Upper lobe of right lung (tissue), 1 donor: Measurements from ENCODE around the gene FGF16. TPM values are rescaled to one million over a fixed set of nuclear protein-coding genes. Genes with fewer than 3 reads are reported as not detected.

Experiments used
- ATAC-seq: fragments of 200-7000 bp; cut with Tn5 transposase; one replicate; pipeline ENCODE4 v1.9.1; 2020; ENCODE audit warnings: mild to moderate bottlenecking, moderate library complexity
- DNase-seq: peaks from one replicate; pipeline ENCODE4 v3.0.0-alpha.2; 2020
- H3K27ac ChIP-seq: fragments of 200-600 bp; one replicate; pipeline ENCODE4 v1.8.0; 2022
- H3K27me3 ChIP-seq: fragments of 200-600 bp; one replicate; pipeline ENCODE4 v1.8.0; 2022; ENCODE audit warnings: mild to moderate bottlenecking
- H3K36me3 ChIP-seq: fragments of 200-600 bp; one replicate; pipeline ENCODE4 v1.8.0; 2022
- H3K4me1 ChIP-seq: fragments of 200-600 bp; one replicate; pipeline ENCODE4 v1.8.0; 2022
- H3K4me3 ChIP-seq: fragments of 200-600 bp; one replicate; pipeline ENCODE4 v1.8.0; 2022; ENCODE audit warnings: mild to moderate bottlenecking
- H3K9me3 ChIP-seq: fragments of 200-600 bp; one replicate; pipeline ENCODE4 v1.8.0; 2022
- intact Hi-C: fragments of 100-400 bp; cut with DNase I; formaldehyde crosslinking; loops from one replicate; pipeline ENCODE4 v1.11.0; 2022
- total RNA-seq: library from RNA; stranded (reverse); fragmentation: NEBNext Ultra II Directional; extraction: Animal tissue kit (Norgen Biotek cat#: 25700); gene quantifications from one replicate; pipeline ENCODE4 v1.2.1, GENCODE V29; 2021
- TF ChIP-seq, protein P1 (sequence below): fragments of 200-600 bp; IDR thresholded peaks from one replicate; pipeline ENCODE4 v1.8.0; 2022; ENCODE audit warnings: antibody characterized with exemption
- donor health status: DM: no; HTN: yes; CAD: no; lungs with severe emphysema.

The FGF16 gene
- total RNA-seq, 1 donor from 2014 or later, result not detected

DNA sequence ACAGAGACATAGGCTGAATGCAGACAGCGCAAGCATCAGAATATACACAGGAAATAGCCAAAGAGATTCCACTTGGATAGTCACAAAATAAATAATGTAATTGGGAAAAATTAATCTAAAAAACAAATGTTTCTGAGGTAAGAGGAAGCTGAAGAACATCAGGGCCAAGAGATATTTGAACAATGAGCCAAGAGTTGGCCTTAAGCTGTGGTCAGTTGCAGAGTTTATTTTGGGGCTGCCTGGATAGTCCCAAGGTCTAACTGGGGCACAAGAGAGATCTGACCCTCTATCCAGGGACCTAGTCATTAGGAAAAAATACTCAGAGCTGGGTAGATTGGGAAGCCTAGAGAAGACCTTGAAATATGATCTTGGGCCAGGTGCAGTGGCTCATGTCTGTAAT is 31.3 kb upstream of the FGF16 start:
- H3K27me3 ChIP-seq, result no peaks in the 10 kb centered on the region
- TF ChIP-seq, protein P1, sequence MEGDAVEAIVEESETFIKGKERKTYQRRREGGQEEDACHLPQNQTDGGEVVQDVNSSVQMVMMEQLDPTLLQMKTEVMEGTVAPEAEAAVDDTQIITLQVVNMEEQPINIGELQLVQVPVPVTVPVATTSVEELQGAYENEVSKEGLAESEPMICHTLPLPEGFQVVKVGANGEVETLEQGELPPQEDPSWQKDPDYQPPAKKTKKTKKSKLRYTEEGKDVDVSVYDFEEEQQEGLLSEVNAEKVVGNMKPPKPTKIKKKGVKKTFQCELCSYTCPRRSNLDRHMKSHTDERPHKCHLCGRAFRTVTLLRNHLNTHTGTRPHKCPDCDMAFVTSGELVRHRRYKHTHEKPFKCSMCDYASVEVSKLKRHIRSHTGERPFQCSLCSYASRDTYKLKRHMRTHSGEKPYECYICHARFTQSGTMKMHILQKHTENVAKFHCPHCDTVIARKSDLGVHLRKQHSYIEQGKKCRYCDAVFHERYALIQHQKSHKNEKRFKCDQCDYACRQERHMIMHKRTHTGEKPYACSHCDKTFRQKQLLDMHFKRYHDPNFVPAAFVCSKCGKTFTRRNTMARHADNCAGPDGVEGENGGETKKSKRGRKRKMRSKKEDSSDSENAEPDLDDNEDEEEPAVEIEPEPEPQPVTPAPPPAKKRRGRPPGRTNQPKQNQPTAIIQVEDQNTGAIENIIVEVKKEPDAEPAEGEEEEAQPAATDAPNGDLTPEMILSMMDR, result no peak
- no peak overlapping the region for H3K4me3 ChIP-seq
- H3K9me3 ChIP-seq, result no peaks in the 10 kb centered on the region
- no peaks in the 10 kb centered on the region for H3K36me3 ChIP-seq
- ATAC-seq (no peak), DNase-seq (no peak)
- H3K4me1 ChIP-seq, result no peaks in the 10 kb centered on the region
- intact Hi-C loops, result no loop called here
- no peak overlapping the region for H3K27ac ChIP-seq

DNA sequence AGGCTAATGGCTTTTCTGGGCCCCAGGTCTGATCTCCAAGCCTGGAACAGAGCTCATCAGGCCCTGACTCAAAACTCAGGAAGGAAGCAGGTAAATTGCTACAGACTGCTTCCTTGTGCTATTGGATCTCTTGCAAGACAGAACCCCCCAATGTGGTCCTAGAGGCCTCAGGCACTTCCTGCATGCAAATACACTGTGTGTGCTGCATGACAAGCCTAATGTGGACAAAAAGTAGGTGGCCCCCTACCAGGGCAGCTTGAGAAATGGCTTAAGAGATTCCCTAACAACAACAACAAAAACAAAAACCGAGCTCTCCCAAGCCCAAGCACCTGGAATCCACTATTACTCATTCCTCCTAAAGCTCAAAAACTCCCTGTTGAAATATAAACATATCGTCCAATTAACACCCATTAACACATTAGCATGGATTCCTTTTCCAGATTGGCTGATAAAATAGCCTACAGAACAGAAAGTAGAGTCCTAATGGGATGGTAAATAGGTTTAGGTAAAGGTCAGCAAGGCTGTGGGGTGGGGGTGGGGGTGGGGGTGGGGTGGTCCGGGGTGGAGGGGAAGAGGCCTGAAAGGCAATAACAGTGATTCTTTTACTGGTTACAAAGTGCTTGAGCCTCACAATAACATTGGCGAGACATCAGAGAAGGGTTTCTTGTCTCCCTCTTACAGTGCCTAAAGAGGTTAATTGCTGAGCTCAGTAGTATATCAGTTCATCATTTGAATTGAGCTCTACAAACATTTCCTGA is 24.1 kb upstream of the FGF16 start:
- intact Hi-C loops, result no loop called here
- Histone ChIP-seq H3K27ac (no peak overlapping the region), H3K36me3 (no peaks in the 10 kb centered on the region), H3K4me3 (no peak overlapping the region), H3K9me3 (no peaks in the 10 kb centered on the region), H3K4me1 (no peaks in the 10 kb centered on the region), H3K27me3 (no peaks in the 10 kb centered on the region)
- no peak for DNase-seq
- no peak for ATAC-seq
- TF ChIP-seq, protein P1, result no peak

DNA sequence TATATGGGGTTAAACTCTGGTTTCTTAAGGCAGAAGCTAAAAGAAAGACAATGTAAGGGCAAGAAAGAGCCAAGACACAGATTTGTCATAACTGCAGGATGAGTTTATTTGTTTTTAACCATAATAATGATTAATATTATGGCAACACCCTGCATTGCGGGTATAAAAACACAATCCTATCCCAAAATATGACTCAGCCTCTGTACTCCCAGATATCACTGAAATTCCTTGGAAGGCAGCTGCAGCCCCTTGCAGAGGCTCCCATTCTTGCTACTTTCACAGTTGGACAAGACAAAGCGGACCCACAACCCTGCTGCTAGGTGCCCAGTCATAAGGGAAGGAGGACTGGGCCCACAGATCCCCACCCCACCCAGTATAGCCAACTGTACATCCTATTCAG is 20.4 kb upstream of the FGF16 start:
- TF ChIP-seq, protein P1, result no peak
- no peaks in the 10 kb centered on the region for H3K27me3 ChIP-seq
- no peaks in the 10 kb centered on the region for H3K36me3 ChIP-seq
- intact Hi-C loops, result no loop called here
- no peaks in the 10 kb centered on the region for H3K9me3 ChIP-seq
- no peak overlapping the region for H3K27ac ChIP-seq
- no peak overlapping the region for H3K4me3 ChIP-seq
- no peak for ATAC-seq
- DNase-seq, result no peak
- no peaks in the 10 kb centered on the region for H3K4me1 ChIP-seq

DNA sequence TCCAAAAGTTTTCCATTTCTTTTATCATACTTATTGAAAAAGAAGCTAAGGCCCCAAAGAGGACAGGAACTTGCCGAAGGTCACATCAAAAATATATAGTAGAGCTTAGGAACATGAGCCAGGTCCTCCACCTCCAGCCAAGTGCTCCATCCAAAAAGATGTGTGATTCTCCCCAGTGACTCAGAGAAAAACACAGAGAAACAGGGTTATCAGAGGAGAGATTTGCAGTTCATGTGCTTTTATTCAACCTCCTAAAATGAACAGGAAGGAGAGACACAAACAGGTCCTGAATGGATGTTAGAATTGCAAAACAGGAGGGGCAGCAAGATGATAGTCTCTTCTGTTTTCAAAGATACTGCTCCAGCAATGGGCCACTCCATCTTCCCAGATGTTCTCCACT is 19.6 kb upstream of the FGF16 start:
- no peaks in the 10 kb centered on the region for H3K27me3 ChIP-seq
- DNase-seq (no peak), ATAC-seq (no peak)
- no peak overlapping the region for H3K27ac ChIP-seq
- H3K9me3 ChIP-seq, result no peaks in the 10 kb centered on the region
- H3K4me1 ChIP-seq, result no peaks in the 10 kb centered on the region
- TF ChIP-seq, protein P1, result no peak
- H3K4me3 ChIP-seq, result no peak overlapping the region
- H3K36me3 ChIP-seq, result no peaks in the 10 kb centered on the region
- intact Hi-C loops, result no loop called here

DNA sequence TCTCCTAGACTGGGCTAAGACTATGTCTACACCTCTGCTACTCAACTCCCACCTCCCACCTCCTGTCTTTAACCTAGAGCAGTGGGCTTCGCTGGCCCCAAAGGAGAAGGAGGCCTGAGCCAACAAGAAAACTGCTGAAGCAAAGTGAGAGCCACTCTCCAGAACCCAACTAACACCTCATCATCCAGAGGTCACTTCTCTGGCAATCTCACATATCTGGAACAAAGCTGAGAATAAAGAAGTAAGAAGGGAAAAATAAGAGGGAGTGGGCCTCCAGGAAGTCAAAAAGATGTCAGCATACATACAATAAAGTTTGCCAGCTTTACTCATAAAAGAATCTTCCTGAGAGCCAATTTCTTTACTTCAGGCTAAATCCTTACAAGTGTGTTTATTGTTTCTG is 18.6 kb upstream of the FGF16 start:
- Histone ChIP-seq H3K4me3 (no peak overlapping the region), H3K4me1 (no peaks in the 10 kb centered on the region), H3K27me3 (no peaks in the 10 kb centered on the region), H3K36me3 (no peaks in the 10 kb centered on the region), H3K27ac (no peak overlapping the region), H3K9me3 (no peaks in the 10 kb centered on the region)
- no peak for ATAC-seq
- DNase-seq, result no peak
- TF ChIP-seq, protein P1, result no peak
- intact Hi-C loops, result no loop called here

DNA sequence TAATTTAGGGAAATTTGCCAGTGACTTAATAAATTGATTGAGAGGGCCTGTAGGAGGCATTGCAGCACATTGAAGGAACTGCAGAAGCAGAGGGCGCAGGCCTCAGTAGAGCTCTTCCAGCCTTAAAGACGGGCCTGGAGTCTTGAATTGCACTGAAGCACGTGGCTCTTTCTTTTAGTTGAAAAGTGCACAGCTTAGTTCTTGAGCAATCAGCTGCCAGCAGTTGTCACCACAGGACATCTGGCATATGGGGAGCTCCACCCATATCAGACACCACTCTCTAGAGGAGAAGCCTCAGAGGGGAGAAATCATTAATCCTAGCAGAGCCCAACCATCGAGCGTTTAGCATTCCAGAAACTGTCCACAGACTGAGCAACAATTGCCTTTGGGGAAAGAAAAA is 16.0 kb upstream of the FGF16 start:
- DNase-seq, result no peak
- Histone ChIP-seq H3K27me3 (no peaks in the 10 kb centered on the region), H3K4me3 (no peak overlapping the region), H3K4me1 (no peaks in the 10 kb centered on the region), H3K27ac (no peak overlapping the region), H3K9me3 (no peaks in the 10 kb centered on the region), H3K36me3 (no peaks in the 10 kb centered on the region)
- intact Hi-C loops, result no loop called here
- TF ChIP-seq, protein P1, result no peak
- peak; percentile 66 for ATAC-seq
